GM19395 (cell line): ENCODE measurements around the gene AHRR.

ENCODE experiments used
- ATAC-seq: cut with Tn5 transposase; IDR thresholded peaks from one replicate; pipeline ENCODE4 v1.9.1; 2021; ENCODE audit warnings: mild to moderate bottlenecking, moderate library complexity; ENCODE audit not compliant: unreplicated experiment

Gene AHRR

GRCh38 chr5:425714-426113, 104.2 kb downstream of the AHRR start:
- ATAC-seq, result no peak

GRCh38 chr5:426392-426976, 105.0 kb downstream of the AHRR start:
- ATAC-seq, result no peak

GRCh38 chr5:427415-428087, 106.0 kb downstream of the AHRR start:
- ATAC-seq, result no peak

- ATAC-seq, result no peak
Measured at GRCh38 chr5:428219-428618, 106.7 kb downstream of the AHRR start.

GRCh38 chr5:428754-429452, 107.4 kb downstream of the AHRR start:
- ATAC-seq, result no peak

- ATAC-seq, result no peak
Measured at GRCh38 chr5:429453-430188, 108.1 kb downstream of the AHRR start.

- ATAC-seq, result no peak
Measured at GRCh38 chr5:430214-430925, 108.9 kb downstream of the AHRR start.

GRCh38 chr5:431001-431710, 109.6 kb downstream of the AHRR start:
- peak; percentile 62 for ATAC-seq

- ATAC-seq, result no peak
Measured at GRCh38 chr5:431711-432050, 110.2 kb downstream of the AHRR start.

GRCh38 chr5:432201-432927, 110.8 kb downstream of the AHRR start:
- no peak for ATAC-seq

GRCh38 chr5:432928-433791, 111.6 kb downstream of the AHRR start:
- no peak for ATAC-seq

- ATAC-seq, result no peak
Measured at GRCh38 chr5:433836-434235, 112.3 kb downstream of the AHRR start.

GRCh38 chr5:434443-435146, 113.1 kb downstream of the AHRR start:
- ATAC-seq, result no peak

GRCh38 chr5:435156-435790, 113.8 kb downstream of the AHRR start:
- ATAC-seq, result no peak

GRCh38 chr5:435961-436640, 114.6 kb downstream of the AHRR start:
- no peak for ATAC-seq

GRCh38 chr5:436641-436975, 115.1 kb downstream of the AHRR start:
- ATAC-seq, result no peak

GRCh38 chr5:437281-437771, 115.8 kb downstream of the AHRR start:
- no peak for ATAC-seq
